ENCODE data around the gene TALDO1.

DNA sequence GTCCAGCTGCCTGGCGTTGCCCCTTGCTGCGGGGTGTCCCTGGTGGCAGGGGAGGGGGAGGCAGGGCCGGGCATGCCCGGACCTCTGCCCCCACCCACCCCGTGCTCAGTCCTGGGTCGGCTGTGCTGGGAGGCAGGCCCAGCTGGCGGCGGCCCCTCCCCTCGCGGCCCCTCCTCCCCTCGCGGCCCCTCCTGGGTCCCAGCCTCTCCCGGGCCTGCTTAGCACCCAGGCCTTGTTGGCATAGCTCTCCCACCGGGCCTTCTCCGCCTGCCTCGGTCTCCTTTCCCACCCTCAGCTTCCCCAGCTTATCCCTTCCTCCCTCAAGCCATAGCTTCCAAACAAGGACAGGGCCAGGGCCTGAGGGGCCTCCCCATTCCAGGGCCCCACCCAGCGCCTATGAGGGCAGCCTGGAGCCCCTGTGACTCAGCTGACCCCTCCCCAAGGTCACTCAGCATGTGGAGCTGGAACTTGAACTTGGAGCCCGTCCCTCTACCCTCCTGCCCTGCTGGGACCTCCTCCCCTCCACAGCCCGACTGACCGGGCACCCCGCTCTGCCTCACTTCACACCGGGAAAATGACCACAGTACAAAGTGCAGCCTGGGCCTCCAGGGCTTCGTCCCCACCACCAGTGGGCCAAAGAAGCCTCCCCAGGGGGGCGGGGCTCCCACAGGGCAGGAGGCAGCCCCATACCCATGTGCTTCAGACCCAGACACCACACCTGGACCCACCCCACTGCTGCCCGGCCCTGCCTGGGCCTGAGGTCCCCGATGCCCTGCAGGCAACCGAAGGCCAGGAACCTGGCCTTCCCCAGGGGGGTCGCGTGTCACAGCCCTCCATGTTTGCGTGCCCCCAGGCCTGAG, 40.1 kb upstream of the TALDO1 start:
- TF ChIP-seq, protein P1, sequence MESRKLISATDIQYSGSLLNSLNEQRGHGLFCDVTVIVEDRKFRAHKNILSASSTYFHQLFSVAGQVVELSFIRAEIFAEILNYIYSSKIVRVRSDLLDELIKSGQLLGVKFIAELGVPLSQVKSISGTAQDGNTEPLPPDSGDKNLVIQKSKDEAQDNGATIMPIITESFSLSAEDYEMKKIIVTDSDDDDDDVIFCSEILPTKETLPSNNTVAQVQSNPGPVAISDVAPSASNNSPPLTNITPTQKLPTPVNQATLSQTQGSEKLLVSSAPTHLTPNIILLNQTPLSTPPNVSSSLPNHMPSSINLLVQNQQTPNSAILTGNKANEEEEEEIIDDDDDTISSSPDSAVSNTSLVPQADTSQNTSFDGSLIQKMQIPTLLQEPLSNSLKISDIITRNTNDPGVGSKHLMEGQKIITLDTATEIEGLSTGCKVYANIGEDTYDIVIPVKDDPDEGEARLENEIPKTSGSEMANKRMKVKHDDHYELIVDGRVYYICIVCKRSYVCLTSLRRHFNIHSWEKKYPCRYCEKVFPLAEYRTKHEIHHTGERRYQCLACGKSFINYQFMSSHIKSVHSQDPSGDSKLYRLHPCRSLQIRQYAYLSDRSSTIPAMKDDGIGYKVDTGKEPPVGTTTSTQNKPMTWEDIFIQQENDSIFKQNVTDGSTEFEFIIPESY (IDR thresholded peaks at IDR 0.05; ENCODE audit: borderline replicate concordance, low read depth) = no peak
- TF ChIP-seq, protein P2, sequence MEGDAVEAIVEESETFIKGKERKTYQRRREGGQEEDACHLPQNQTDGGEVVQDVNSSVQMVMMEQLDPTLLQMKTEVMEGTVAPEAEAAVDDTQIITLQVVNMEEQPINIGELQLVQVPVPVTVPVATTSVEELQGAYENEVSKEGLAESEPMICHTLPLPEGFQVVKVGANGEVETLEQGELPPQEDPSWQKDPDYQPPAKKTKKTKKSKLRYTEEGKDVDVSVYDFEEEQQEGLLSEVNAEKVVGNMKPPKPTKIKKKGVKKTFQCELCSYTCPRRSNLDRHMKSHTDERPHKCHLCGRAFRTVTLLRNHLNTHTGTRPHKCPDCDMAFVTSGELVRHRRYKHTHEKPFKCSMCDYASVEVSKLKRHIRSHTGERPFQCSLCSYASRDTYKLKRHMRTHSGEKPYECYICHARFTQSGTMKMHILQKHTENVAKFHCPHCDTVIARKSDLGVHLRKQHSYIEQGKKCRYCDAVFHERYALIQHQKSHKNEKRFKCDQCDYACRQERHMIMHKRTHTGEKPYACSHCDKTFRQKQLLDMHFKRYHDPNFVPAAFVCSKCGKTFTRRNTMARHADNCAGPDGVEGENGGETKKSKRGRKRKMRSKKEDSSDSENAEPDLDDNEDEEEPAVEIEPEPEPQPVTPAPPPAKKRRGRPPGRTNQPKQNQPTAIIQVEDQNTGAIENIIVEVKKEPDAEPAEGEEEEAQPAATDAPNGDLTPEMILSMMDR (IDR thresholded peaks at IDR 0.05) = no peak
- TF ChIP-seq, protein P3, sequence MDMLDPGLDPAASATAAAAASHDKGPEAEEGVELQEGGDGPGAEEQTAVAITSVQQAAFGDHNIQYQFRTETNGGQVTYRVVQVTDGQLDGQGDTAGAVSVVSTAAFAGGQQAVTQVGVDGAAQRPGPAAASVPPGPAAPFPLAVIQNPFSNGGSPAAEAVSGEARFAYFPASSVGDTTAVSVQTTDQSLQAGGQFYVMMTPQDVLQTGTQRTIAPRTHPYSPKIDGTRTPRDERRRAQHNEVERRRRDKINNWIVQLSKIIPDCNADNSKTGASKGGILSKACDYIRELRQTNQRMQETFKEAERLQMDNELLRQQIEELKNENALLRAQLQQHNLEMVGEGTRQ (IDR thresholded peaks at IDR 0.05; ENCODE audit: borderline replicate concordance, low read depth, low read length) = no peak
- TF ChIP-seq FOXM1 (IDR thresholded peaks at IDR 0.05; ENCODE audit: low read depth) = no peak
- no peak for TF ChIP-seq SIN3A (IDR thresholded peaks at IDR 0.05; ENCODE audit: borderline replicate concordance, low read depth, low read length)
- TF ChIP-seq MXI1 (IDR thresholded peaks at IDR 0.05; ENCODE audit: low read depth, low read length) = no peak
- TF ChIP-seq, protein P4, sequence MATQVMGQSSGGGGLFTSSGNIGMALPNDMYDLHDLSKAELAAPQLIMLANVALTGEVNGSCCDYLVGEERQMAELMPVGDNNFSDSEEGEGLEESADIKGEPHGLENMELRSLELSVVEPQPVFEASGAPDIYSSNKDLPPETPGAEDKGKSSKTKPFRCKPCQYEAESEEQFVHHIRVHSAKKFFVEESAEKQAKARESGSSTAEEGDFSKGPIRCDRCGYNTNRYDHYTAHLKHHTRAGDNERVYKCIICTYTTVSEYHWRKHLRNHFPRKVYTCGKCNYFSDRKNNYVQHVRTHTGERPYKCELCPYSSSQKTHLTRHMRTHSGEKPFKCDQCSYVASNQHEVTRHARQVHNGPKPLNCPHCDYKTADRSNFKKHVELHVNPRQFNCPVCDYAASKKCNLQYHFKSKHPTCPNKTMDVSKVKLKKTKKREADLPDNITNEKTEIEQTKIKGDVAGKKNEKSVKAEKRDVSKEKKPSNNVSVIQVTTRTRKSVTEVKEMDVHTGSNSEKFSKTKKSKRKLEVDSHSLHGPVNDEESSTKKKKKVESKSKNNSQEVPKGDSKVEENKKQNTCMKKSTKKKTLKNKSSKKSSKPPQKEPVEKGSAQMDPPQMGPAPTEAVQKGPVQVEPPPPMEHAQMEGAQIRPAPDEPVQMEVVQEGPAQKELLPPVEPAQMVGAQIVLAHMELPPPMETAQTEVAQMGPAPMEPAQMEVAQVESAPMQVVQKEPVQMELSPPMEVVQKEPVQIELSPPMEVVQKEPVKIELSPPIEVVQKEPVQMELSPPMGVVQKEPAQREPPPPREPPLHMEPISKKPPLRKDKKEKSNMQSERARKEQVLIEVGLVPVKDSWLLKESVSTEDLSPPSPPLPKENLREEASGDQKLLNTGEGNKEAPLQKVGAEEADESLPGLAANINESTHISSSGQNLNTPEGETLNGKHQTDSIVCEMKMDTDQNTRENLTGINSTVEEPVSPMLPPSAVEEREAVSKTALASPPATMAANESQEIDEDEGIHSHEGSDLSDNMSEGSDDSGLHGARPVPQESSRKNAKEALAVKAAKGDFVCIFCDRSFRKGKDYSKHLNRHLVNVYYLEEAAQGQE (IDR thresholded peaks at IDR 0.05; ENCODE audit: low read depth, low read length) = no peak
- TF ChIP-seq, protein P5, sequence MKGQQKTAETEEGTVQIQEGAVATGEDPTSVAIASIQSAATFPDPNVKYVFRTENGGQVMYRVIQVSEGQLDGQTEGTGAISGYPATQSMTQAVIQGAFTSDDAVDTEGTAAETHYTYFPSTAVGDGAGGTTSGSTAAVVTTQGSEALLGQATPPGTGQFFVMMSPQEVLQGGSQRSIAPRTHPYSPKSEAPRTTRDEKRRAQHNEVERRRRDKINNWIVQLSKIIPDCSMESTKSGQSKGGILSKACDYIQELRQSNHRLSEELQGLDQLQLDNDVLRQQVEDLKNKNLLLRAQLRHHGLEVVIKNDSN (IDR thresholded peaks at IDR 0.05; ENCODE audit: borderline replicate concordance, low read depth) = no peak
- no peak for TF ChIP-seq CHD2 (IDR thresholded peaks at IDR 0.05; ENCODE audit: low read length, partially characterized antibody)
- TF ChIP-seq EP300 (IDR thresholded peaks at IDR 0.05; ENCODE audit: borderline replicate concordance in 1 of 2, low read depth in 1 of 2, low read length in 1 of 2) = no peak
- no peak for TF ChIP-seq JUND (IDR thresholded peaks at IDR 0.05)

Data from SK-N-SH (cell line).